Measurements from ENCODE around the gene IL13RA2.
A peak's percentile ranks its signal among the peaks of the same experiment; 100 is the strongest.

The IL13RA2 gene

DNA sequence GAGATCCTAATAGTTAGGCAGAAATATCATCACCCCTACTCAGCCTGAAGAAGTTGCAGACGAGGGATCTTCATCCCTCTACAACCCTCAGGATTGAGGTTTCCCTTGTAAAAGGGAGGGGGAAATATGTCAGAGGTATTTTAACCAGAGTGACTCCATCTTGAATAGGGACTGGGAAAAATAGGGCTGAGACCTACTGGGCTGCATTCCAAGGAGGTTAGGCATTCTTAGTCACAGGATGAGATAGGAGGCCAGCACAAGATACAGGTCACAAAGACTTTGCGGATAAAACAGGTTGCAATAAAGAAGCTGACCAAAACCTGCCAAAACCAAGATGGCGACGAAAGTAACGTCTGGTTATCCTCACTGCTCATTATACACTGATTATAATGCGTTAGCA lies 17.5 kb downstream of the IL13RA2 start:
- Histone ChIP-seq H3K4me1 (ENCODE audit: control insufficient read depth, insufficient read depth, low read length, unreplicated experiment) (no peaks in the 10 kb centered on the region), H3K4me3 (ENCODE audit: low read depth, low read length) (no peak overlapping the region), H2AFZ (ENCODE audit: low read length, unreplicated experiment) (no peak overlapping the region), H3K27me3 (ENCODE audit: insufficient read depth, low read length) (no peaks in the 10 kb centered on the region), H3K36me3 (ENCODE audit: insufficient read depth, low read length) (no peaks in the 10 kb centered on the region), H3K79me2 (ENCODE audit: control insufficient read depth, insufficient read depth, low read length, unreplicated experiment) (no peaks in the 10 kb centered on the region), H3K27ac (ENCODE audit: low read depth, low read length) (no peak overlapping the region)

DNA sequence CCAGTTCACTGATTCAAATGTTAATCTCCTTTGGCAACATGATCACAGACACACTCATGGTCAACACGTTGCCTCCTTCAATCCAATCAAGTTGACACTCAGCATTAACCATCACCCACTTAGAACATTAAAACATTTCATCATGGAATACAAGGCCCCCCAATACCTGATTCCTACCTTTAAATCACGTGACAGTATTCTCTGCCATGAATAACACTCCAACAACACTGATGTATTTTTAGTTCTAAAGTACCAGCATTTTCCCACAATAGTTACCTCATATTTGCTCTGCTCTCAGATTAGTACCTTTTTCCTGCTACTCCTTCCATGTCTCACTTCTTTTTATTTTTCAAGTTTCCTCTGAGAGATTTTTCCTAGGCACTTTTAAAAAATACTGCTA lies 19.6 kb downstream of the IL13RA2 start:
- Histone ChIP-seq H3K4me3 (ENCODE audit: low read depth, low read length) (no peak overlapping the region), H3K36me3 (ENCODE audit: insufficient read depth, low read length) (no peaks in the 10 kb centered on the region), H3K4me1 (ENCODE audit: control insufficient read depth, insufficient read depth, low read length, unreplicated experiment) (no peaks in the 10 kb centered on the region), H3K79me2 (ENCODE audit: control insufficient read depth, insufficient read depth, low read length, unreplicated experiment) (no peaks in the 10 kb centered on the region), H3K27me3 (ENCODE audit: insufficient read depth, low read length) (no peaks in the 10 kb centered on the region), H2AFZ (ENCODE audit: low read length, unreplicated experiment) (no peak overlapping the region), H3K27ac (ENCODE audit: low read depth, low read length) (no peak overlapping the region)

DNA sequence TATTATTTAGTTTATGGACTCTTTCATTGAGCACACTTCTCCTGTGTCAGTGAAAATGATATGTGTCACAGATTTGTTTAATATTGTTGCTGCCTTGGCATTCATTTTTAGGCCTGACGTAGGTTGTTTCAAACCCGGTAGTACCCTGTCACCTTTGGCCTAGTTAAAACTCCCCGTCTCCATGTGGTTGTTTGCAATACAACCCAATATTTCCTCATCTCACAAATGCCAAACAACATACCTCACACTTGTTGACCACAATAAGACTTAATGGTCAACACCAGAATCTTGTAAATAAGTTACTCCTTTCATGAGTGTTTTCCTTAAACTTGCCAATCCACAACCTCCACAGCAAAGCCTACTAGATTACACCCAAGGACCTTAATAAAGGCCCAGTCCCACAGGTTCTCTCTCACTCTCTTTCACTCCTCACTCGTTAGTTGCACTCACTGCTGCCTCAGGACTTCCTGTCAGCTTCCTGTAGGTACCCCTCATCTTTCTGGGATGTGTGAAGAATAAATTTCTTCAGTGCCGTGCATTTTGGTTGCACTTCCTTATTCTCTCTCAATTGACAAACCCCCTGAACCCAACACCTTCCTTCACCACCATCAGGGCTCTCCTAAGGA lies 31.3 kb downstream of the IL13RA2 start:
- no peaks in the 10 kb centered on the region for H3K36me3 ChIP-seq (ENCODE audit: insufficient read depth, low read length)
- H3K4me1 ChIP-seq (ENCODE audit: control insufficient read depth, insufficient read depth, low read length, unreplicated experiment) = no peaks in the 10 kb centered on the region
- H3K79me2 ChIP-seq (ENCODE audit: control insufficient read depth, insufficient read depth, low read length, unreplicated experiment) = no peaks in the 10 kb centered on the region
- no peak overlapping the region for H3K4me3 ChIP-seq (ENCODE audit: low read depth, low read length)
- H3K27ac ChIP-seq (ENCODE audit: low read depth, low read length) = no peak overlapping the region
- no peaks in the 10 kb centered on the region for H3K27me3 ChIP-seq (ENCODE audit: insufficient read depth, low read length)
- H2AFZ ChIP-seq (ENCODE audit: low read length, unreplicated experiment) = no peak overlapping the region

DNA sequence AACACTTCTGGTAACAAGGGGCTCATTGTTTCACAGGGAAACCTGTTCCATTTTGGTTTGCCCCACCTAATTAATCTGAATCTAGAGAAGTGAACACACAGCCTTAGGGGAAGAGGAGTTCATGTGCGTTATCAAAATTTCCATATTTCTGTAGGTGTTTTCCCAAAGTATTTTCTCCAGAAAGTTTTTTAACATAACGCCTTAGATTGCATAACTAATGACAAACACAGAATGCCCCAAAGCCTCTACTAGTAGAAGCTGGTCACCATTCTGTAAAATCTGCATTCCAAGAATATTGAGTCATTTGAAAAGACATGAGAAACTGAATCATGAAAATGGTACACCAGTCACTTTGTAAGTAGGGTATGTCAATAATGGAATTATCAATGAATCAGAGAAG lies 41.1 kb downstream of the IL13RA2 start:
- Histone ChIP-seq H3K79me2 (ENCODE audit: control insufficient read depth, insufficient read depth, low read length, unreplicated experiment) (no peaks in the 10 kb centered on the region), H3K27ac (ENCODE audit: low read depth, low read length) (peak overlapping the region; percentile 45; the same call in 1 of the 2 replicates), H3K4me1 (ENCODE audit: control insufficient read depth, insufficient read depth, low read length, unreplicated experiment) (peaks cover 2% of the 10 kb centered on the region), H3K4me3 (ENCODE audit: low read depth, low read length) (no peak overlapping the region), H2AFZ (ENCODE audit: low read length, unreplicated experiment) (no peak overlapping the region), H3K27me3 (ENCODE audit: insufficient read depth, low read length) (no peaks in the 10 kb centered on the region), H3K36me3 (ENCODE audit: insufficient read depth, low read length) (no peaks in the 10 kb centered on the region)

DNA sequence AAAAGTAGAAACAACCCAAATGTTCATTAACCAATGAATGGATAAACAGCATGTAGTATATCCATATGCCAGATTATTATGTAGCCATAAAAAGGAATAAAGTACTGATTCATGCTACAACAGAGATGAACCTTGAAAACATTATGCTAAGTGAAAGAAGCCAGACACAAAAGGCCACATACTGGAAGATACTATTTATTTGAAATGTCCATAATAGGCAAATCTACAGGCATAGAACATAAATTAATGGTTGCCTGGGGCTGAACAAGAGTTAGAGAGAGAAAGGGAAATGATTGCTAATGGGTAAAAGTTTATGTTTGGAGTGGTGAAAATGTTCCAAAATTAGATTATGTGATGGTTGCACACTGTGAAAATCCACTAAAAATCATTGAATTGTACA lies 44.4 kb downstream of the IL13RA2 start:
- Histone ChIP-seq H2AFZ (ENCODE audit: low read length, unreplicated experiment) (no peak overlapping the region), H3K27ac (ENCODE audit: low read depth, low read length) (no peak overlapping the region), H3K27me3 (ENCODE audit: insufficient read depth, low read length) (no peaks in the 10 kb centered on the region), H3K36me3 (ENCODE audit: insufficient read depth, low read length) (no peaks in the 10 kb centered on the region), H3K4me3 (ENCODE audit: low read depth, low read length) (no peak overlapping the region), H3K4me1 (ENCODE audit: control insufficient read depth, insufficient read depth, low read length, unreplicated experiment) (peaks cover 2% of the 10 kb centered on the region), H3K79me2 (ENCODE audit: control insufficient read depth, insufficient read depth, low read length, unreplicated experiment) (no peaks in the 10 kb centered on the region)

DNA sequence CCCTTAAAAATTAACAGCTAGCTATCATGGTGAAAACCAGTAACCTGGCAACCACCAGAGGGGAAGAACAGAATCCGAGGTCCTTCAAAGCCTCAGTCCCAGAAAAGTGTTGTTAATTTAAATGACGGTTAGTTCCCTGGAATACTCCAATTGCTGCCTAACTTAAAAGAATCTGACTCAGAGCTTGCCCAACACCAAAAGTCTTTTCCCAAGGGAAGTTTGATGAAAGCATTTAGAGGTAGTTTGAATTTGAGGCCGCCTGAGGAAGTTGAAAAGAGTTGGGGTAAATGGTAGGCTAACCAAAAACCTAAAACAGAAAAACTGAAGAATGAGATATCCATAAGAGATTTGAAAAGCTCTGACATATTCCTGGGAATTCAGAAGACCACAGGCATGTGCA lies 46.6 kb downstream of the IL13RA2 start:
- H3K36me3 ChIP-seq (ENCODE audit: insufficient read depth, low read length) = no peaks in the 10 kb centered on the region
- H3K79me2 ChIP-seq (ENCODE audit: control insufficient read depth, insufficient read depth, low read length, unreplicated experiment) = no peaks in the 10 kb centered on the region
- no peaks in the 10 kb centered on the region for H3K27me3 ChIP-seq (ENCODE audit: insufficient read depth, low read length)
- H3K4me1 ChIP-seq (ENCODE audit: control insufficient read depth, insufficient read depth, low read length, unreplicated experiment) = no peaks in the 10 kb centered on the region
- H2AFZ ChIP-seq (ENCODE audit: low read length, unreplicated experiment) = no peak overlapping the region
- H3K4me3 ChIP-seq (ENCODE audit: low read depth, low read length) = no peak overlapping the region
- H3K27ac ChIP-seq (ENCODE audit: low read depth, low read length) = no peak overlapping the region

DNA sequence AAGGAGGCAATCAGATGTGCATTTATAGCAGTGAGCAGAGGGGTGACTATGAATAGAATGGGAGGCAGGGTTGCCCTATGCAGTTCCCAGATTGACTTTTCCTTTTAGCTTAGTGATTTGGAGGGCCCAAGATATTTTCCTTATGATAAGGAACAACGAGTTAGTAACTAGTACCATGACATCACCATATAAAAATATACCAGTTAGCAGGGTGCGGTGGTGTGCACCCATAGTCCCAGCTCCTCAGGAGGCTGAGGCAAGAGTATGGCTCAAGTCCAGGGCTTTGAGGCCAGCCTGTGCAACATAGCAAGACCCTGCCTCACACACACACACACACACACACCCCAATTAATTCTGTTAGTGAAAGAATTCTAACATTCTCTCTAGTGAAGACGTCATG lies 53.0 kb downstream of the IL13RA2 start:
- H3K36me3 ChIP-seq (ENCODE audit: insufficient read depth, low read length) = no peaks in the 10 kb centered on the region
- H3K4me3 ChIP-seq (ENCODE audit: low read depth, low read length) = no peak overlapping the region
- H3K27ac ChIP-seq (ENCODE audit: low read depth, low read length) = no peak overlapping the region
- H3K4me1 ChIP-seq (ENCODE audit: control insufficient read depth, insufficient read depth, low read length, unreplicated experiment) = no peaks in the 10 kb centered on the region
- H3K27me3 ChIP-seq (ENCODE audit: insufficient read depth, low read length) = no peaks in the 10 kb centered on the region
- H3K79me2 ChIP-seq (ENCODE audit: control insufficient read depth, insufficient read depth, low read length, unreplicated experiment) = no peaks in the 10 kb centered on the region
- no peak overlapping the region for H2AFZ ChIP-seq (ENCODE audit: low read length, unreplicated experiment)

DNA sequence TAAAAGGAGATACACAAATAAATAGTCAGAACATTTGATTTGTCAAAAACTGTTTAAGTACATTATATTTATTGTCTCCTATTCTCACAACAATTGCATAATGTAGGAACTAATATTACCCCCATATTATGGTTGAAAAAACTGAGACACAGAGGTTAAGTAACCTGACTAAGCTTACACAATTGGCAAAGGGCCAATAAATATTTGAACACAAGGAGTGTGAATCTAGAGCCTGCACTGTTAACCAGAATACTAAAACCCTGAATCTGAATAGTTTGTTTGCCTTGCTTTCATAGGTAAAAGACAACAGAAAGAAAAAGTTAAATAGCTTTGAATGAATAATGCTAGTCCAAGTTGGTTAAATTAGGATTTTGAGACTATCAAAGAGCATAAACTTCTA lies 55.2 kb downstream of the IL13RA2 start:
- H3K4me3 ChIP-seq (ENCODE audit: low read depth, low read length) = no peak overlapping the region
- H3K27ac ChIP-seq (ENCODE audit: low read depth, low read length) = no peak overlapping the region
- no peaks in the 10 kb centered on the region for H3K27me3 ChIP-seq (ENCODE audit: insufficient read depth, low read length)
- no peaks in the 10 kb centered on the region for H3K79me2 ChIP-seq (ENCODE audit: control insufficient read depth, insufficient read depth, low read length, unreplicated experiment)
- H2AFZ ChIP-seq (ENCODE audit: low read length, unreplicated experiment) = no peak overlapping the region
- H3K36me3 ChIP-seq (ENCODE audit: insufficient read depth, low read length) = no peaks in the 10 kb centered on the region
- H3K4me1 ChIP-seq (ENCODE audit: control insufficient read depth, insufficient read depth, low read length, unreplicated experiment) = no peaks in the 10 kb centered on the region

DNA sequence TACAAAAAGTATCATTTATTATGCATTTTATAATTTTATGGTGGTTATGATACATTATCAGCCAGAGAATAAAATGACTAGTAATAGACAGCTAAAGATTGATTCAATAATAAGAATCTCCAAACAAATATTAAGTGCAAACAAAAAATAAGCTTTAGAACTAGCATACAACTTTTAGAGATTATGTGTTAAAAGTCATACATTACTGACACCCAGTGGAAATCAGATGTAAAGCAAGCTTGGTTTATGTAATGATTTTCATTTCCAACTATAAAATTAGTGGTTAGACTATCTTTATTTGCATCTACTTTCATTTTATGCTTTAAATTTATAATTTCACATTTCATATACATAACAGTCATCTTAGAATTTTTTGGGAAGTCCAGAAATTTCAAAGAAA lies 57.7 kb downstream of the IL13RA2 start:
- Histone ChIP-seq H3K4me1 (ENCODE audit: control insufficient read depth, insufficient read depth, low read length, unreplicated experiment) (no peaks in the 10 kb centered on the region), H3K4me3 (ENCODE audit: low read depth, low read length) (no peak overlapping the region), H3K27me3 (ENCODE audit: insufficient read depth, low read length) (no peaks in the 10 kb centered on the region), H3K79me2 (ENCODE audit: control insufficient read depth, insufficient read depth, low read length, unreplicated experiment) (no peaks in the 10 kb centered on the region), H2AFZ (ENCODE audit: low read length, unreplicated experiment) (no peak overlapping the region), H3K36me3 (ENCODE audit: insufficient read depth, low read length) (no peaks in the 10 kb centered on the region), H3K27ac (ENCODE audit: low read depth, low read length) (no peak overlapping the region)

Data from ACC112 (cell line).